AG09309 (cell line): Measurements from ENCODE around the gene FBXO7.

Source experiments
- DNase-seq: peaks from one replicate; pipeline ENCODE4 v3.0.0-alpha.2; 2010; ENCODE audit warnings: low read depth
- H3K4me3 ChIP-seq: 2 replicates; pipeline ENCODE4 v1.5.1; 2011; ENCODE audit warnings: mild to moderate bottlenecking, low read depth, low read length, moderate library complexity; ENCODE audit not compliant: control insufficient read depth
- TF ChIP-seq, protein P1 (sequence below): IDR thresholded peaks from 2 replicates; pipeline ENCODE4 v1.5.1; 2011; ENCODE audit warnings: mild to moderate bottlenecking, low read depth, low read length, inconsistent platforms; ENCODE audit not compliant: insufficient read depth, control insufficient read depth; ENCODE audit errors: missing control alignments

FBXO7 gene

DNA sequence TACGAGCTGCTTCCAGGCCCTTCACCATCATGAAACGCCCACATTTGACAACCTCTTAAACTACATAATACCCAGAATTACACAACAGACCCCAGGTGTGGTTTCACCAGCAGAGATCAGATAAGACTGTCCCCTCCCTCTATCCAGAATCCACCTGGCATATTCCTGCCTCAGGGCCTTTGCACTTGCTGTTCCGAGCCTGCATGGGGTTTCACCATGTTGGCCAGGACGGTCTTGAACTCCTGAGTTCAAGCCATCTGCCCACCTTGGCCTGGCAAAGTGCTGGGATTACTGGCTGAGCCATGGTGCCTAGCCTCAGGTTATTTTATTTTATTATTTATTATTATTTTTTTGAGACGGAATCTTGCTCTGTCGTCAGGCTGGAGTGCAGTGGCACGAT lies 73.4 kb downstream of the FBXO7 start:
- no peak overlapping the region for H3K4me3 ChIP-seq
- TF ChIP-seq, protein P1, sequence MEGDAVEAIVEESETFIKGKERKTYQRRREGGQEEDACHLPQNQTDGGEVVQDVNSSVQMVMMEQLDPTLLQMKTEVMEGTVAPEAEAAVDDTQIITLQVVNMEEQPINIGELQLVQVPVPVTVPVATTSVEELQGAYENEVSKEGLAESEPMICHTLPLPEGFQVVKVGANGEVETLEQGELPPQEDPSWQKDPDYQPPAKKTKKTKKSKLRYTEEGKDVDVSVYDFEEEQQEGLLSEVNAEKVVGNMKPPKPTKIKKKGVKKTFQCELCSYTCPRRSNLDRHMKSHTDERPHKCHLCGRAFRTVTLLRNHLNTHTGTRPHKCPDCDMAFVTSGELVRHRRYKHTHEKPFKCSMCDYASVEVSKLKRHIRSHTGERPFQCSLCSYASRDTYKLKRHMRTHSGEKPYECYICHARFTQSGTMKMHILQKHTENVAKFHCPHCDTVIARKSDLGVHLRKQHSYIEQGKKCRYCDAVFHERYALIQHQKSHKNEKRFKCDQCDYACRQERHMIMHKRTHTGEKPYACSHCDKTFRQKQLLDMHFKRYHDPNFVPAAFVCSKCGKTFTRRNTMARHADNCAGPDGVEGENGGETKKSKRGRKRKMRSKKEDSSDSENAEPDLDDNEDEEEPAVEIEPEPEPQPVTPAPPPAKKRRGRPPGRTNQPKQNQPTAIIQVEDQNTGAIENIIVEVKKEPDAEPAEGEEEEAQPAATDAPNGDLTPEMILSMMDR: no peak
- DNase-seq: no peak
